HEK293T (cell line): ENCODE data around the gene METAP1D.
"Not testable (repeated sequence)": the region's sequence is repeated elsewhere in the genome, so short reads cannot be mapped to it uniquely, and the experiment has no call there.

ENCODE experiments used
- CTCF ChIA-PET: fragments of 350-600 bp; formaldehyde crosslinking; extraction: SDS; loops from one replicate; lab custom pipeline; 2021; ENCODE audit warnings: antibody characterized with exemption, inconsistent platforms; lab: Yijun Ruan, JAX
- POLR2A ChIA-PET: fragments of 350-600 bp; formaldehyde crosslinking; extraction: SDS; loops from one replicate; lab custom pipeline; 2020; ENCODE audit warnings: antibody characterized with exemption, inconsistent platforms; lab: Yijun Ruan, JAX
- DNase-seq: peaks from one replicate; pipeline ENCODE4 v3.0.0; 2012; ENCODE audit warnings: mixed read lengths; ENCODE audit errors: extremely low spot score
- ARNT ChIP-seq: fragments of 450-650 bp; IDR thresholded peaks from 2 replicates; pipeline ENCODE4 v1.6.1; 2017; ENCODE audit warnings: mild to moderate bottlenecking
- BHLHE40 ChIP-seq: fragments of 450-650 bp; IDR thresholded peaks from 2 replicates; pipeline ENCODE4 v1.6.1; 2016; ENCODE audit warnings: mild to moderate bottlenecking, moderate library complexity, borderline replicate concordance
- CTBP1 ChIP-seq: fragments of 450-650 bp; IDR thresholded peaks from 2 replicates; pipeline ENCODE4 v1.6.1; 2016; ENCODE audit warnings: borderline replicate concordance
- ELF4 ChIP-seq: fragments of 450-650 bp; IDR thresholded peaks from 2 replicates; pipeline ENCODE4 v1.6.1; 2017; ENCODE audit warnings: antibody characterized with exemption
- FOXA1 ChIP-seq: fragments of 450-650 bp; IDR thresholded peaks from 2 replicates; pipeline ENCODE4 v1.6.1; 2016; ENCODE audit warnings: mild to moderate bottlenecking
- FOXK2 ChIP-seq: fragments of 450-650 bp; IDR thresholded peaks from 2 replicates; pipeline ENCODE4 v1.6.1; 2016; ENCODE audit warnings: mild to moderate bottlenecking
- FOXM1 ChIP-seq: fragments of 450-650 bp; IDR thresholded peaks from 2 replicates; pipeline ENCODE4 v1.6.1; 2017; ENCODE audit warnings: mild to moderate bottlenecking, borderline replicate concordance
- HDGF ChIP-seq: fragments of 450-650 bp; IDR thresholded peaks from 2 replicates; pipeline ENCODE4 v1.6.1; 2017; ENCODE audit warnings: antibody characterized with exemption, borderline replicate concordance
- L3MBTL2 ChIP-seq: fragments of 450-650 bp; conservative IDR thresholded peaks from 2 replicates; pipeline ENCODE4 v1.6.1; 2016; ENCODE audit warnings: mild to moderate bottlenecking
- LEF1 ChIP-seq: fragments of 450-650 bp; IDR thresholded peaks from 2 replicates; pipeline ENCODE4 v1.6.1; 2017; ENCODE audit warnings: mild to moderate bottlenecking, borderline replicate concordance
- NFRKB ChIP-seq: fragments of 450-650 bp; IDR thresholded peaks from 2 replicates; pipeline ENCODE4 v1.6.1; 2016; ENCODE audit warnings: mild to moderate bottlenecking, moderate library complexity
- SP1 ChIP-seq: fragments of 450-650 bp; IDR thresholded peaks from 2 replicates; pipeline ENCODE4 v1.6.1; 2017
- SUZ12 ChIP-seq: fragments of 450-650 bp; IDR thresholded peaks from 2 replicates; pipeline ENCODE4 v1.6.1; 2016; ENCODE audit warnings: mild to moderate bottlenecking
- TARDBP ChIP-seq: fragments of 450-650 bp; IDR thresholded peaks from 2 replicates; pipeline ENCODE4 v1.6.1; 2016
- ZNF384 ChIP-seq: fragments of 450-650 bp; IDR thresholded peaks from 2 replicates; pipeline ENCODE4 v1.6.1; 2016
- TF ChIP-seq, protein P1 (sequence below): fragments of 450-650 bp; IDR thresholded peaks from 2 replicates; pipeline ENCODE4 v1.6.1; 2016

METAP1D gene

DNA sequence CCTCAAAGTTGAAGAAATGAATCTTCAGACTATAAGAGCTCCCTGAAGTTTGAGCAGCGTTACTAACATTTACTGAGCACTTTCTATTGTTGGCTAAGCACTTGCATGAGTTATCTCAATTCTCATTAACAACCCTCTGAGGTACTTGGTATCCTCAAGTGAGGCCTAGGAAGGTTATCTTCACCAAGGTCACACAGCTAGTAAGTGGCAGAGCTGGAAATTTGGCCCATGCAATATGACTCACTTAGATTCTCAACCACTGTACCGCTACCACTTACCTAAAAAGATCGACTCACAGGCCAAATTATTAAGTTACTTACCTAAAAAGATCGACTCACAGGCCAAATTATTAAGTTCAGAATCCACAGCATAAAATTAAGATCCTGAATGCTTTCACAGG, 8.7 kb upstream of the METAP1D start:
- TF ChIP-seq LEF1 (no peak), ZNF384 (no peak), FOXK2 (no peak), FOXA1 (no peak), HDGF (no peak), CTBP1 (no peak), L3MBTL2 (no peak), ARNT (no peak), BHLHE40 (no peak)
- no peak for DNase-seq
- ChIA-PET POLR2A (interaction anchor here (0.9 to 2.6 kb wide), 2 partner anchors 104 to 108 kb away, joined by 3 to 6 read pairs; no protein-coding TSS in a partner anchor), CTCF (no interaction called here)

DNA sequence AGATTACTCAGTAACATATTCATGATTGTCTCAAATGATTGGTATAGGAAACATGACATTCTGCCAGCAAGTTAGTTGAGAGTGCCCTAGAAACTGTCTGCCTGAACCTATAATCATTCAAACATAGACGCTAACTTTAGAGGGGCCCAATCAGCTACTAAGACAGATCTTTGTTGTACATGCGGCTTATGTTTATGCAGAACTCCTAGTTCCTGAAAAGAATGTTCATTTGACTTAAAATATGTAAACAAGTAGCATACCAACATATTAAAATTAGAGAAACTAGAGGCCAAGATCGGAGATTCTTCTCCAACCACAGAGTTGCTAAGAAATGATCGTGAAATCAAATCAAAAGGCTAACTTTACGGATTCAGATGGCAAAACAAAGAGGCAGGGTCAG, 4.2 kb upstream of the METAP1D start:
- no peak for DNase-seq
- ChIA-PET POLR2A (no interaction called here), CTCF (no interaction called here)
- TF ChIP-seq HDGF: no peak
- no peak for TF ChIP-seq TARDBP
- no peak for TF ChIP-seq BHLHE40
- no peak for TF ChIP-seq SUZ12
- no peak for TF ChIP-seq ELF4

DNA sequence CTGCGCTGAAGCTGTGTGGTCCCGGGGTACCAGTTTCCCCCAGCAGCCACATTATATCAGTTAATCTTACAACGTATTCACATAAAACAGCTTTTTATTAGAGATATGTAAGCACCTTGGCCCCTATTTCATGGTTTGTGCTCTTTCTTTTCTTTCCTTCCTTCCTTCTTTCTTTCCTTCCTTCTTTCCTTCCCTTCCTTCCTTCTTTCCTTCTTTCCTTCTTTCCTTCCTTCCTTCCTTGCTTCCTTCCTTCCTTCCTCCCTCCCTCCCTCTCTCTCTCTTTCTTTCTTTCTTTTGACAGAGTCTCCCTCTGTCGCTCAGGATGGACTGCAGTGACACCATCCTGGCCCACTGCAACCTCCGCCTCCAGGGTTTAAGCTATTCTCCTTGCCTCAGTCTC, 3.7 kb upstream of the METAP1D start:
- POLR2A ChIA-PET: interaction anchor here (0.7 to 1.1 kb wide), 2 partner anchors 90 to 100 kb away, joined by 3 read pairs; no protein-coding TSS in a partner anchor
- no peak for DNase-seq
- TF ChIP-seq, protein P1, sequence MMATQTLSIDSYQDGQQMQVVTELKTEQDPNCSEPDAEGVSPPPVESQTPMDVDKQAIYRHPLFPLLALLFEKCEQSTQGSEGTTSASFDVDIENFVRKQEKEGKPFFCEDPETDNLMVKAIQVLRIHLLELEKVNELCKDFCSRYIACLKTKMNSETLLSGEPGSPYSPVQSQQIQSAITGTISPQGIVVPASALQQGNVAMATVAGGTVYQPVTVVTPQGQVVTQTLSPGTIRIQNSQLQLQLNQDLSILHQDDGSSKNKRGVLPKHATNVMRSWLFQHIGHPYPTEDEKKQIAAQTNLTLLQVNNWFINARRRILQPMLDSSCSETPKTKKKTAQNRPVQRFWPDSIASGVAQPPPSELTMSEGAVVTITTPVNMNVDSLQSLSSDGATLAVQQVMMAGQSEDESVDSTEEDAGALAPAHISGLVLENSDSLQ: no peak
- TF ChIP-seq L3MBTL2: no peak
- TF ChIP-seq TARDBP: no peak
- TF ChIP-seq SP1: no peak
- no peak for TF ChIP-seq HDGF
- no peak for TF ChIP-seq NFRKB
- TF ChIP-seq LEF1: no peak
- CTCF ChIA-PET: no interaction called here

DNA sequence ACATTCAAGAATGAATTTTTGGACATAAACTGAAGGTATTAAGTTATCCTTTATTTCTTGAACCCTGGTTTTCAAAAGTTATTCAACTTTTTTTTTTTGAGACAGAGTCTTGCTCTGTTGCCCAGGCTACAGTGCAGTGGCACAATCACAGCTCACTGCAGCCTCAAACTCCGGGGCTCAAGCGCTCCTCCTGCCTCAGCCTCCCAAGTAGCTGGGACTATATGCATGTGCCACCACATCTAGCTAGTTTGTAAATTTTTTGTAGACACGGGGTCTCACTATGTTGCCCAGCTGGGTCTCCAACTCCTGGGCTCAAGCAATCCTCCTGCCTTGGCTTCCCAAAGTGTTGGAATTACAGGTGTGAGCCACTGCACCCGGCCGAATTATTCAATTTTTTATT, 2.7 kb upstream of the METAP1D start:
- DNase-seq, CTCF ChIA-PET: not testable (repeated sequence)
- POLR2A ChIA-PET: interaction anchor here (1.1 kb wide), 1 partner anchor 99 kb away, joined by 3 read pairs; no protein-coding TSS in a partner anchor

DNA sequence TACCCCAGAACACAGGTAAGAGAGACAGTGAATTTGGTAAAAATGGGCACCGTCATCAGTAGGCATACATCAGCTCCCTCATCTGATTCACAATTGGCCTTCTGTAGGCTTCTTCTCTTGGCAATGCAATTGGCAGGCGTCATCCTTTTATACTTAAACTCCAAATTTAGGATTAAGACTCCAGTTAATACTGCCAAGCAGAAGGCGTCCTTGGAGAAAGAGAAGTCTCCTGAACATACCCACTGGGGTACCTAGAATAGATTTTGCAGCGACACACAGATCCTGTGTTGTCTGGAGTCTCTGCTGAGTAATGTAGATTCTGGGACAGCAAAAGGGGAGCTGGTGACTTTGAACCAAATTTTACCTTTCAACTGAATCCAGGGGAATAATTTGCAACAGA, 592 bp upstream of the METAP1D start:
- ChIA-PET CTCF (no interaction called here), POLR2A (interaction anchor here (1.0 kb wide), 1 partner anchor 104 kb away, joined by 3 read pairs; the partner anchor contains the start of gene DLX2)
- TF ChIP-seq LEF1 (no peak), SP1 (no peak), FOXA1 (no peak), NFRKB (no peak), ARNT (no peak), TARDBP (no peak), L3MBTL2 (no peak), FOXK2 (no peak), ZNF384 (no peak), SUZ12 (no peak), CTBP1 (no peak), ELF4 (no peak), FOXM1 (no peak), HDGF (no peak), BHLHE40 (no peak)
- TF ChIP-seq, protein P1: no peak
- no peak for DNase-seq

DNA sequence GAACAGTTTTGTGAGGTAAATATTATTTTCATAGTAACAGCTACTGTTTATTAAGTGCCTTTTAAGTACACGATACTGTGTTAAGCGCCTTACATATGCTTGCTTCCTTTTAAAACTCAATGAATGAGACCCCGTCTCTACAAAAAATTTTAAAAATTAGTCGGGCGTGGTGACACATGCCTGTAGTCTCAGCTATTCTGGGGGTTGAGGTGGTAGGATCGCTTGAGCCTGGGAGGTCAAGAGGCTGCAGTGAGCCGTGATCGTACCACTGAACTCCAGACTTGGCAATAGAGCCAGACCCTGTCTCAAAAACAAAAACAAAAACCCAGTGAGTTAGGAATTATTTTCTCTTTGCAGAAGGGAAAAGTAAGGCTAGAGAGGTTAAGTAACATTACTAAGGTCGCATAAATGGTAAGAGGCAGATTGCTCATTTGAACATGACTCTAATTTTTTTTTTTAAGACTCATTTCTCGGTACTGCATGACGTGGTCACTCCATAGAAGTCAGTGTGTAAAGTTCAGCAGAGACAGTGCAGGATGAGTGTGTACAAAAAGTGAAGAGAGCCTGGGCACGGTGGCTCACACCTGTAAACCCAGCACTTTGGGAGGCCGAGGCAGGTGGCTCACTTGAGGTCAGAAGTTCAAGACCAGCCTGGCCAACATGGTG, 1.1 kb downstream of the METAP1D start:
- DNase-seq: no peak
- CTCF ChIA-PET: no interaction called here
- TF ChIP-seq CTBP1: no peak
- TF ChIP-seq FOXA1: no peak
- TF ChIP-seq, protein P1: no peak
- no peak for TF ChIP-seq ZNF384
- TF ChIP-seq FOXM1: no peak
- no peak for TF ChIP-seq TARDBP
- no peak for TF ChIP-seq ARNT
- no peak for TF ChIP-seq SUZ12
- TF ChIP-seq L3MBTL2: no peak
- no peak for TF ChIP-seq HDGF
- no peak for TF ChIP-seq ELF4
- no peak for TF ChIP-seq FOXK2
- TF ChIP-seq BHLHE40: no peak
- no peak for TF ChIP-seq NFRKB
- no peak for TF ChIP-seq SP1
- POLR2A ChIA-PET: interaction anchor here (1.2 to 1.6 kb wide), 2 partner anchors 52 to 84 kb away, joined by 6 read pairs; partner anchors contain the start of gene DLX1

DNA sequence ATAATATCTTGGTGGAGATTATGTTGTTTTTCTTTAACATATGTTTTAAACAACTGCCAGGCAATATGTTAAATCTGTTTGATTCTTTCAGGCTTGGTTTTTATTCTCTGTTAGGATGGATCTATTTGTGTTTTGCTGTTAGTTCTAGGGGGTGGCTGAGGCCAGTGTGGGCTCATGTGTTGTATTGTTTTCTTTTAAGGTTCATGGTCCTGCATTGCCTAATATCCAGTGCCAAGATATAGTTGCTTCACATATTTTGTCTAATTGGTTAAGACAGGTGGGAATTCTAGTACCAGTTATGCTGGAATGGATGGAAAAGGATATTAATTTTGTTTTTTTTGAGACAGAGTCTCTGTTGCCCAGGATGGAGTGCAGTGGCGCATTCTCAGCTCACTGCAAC, 7.6 kb downstream of the METAP1D start:
- DNase-seq: no peak
- ChIA-PET POLR2A (no interaction called here), CTCF (no interaction called here)
- TF ChIP-seq FOXK2: no peak
- no peak for TF ChIP-seq CTBP1
- TF ChIP-seq FOXM1: no peak
- TF ChIP-seq, protein P1: no peak
- no peak for TF ChIP-seq FOXA1
- TF ChIP-seq SP1: no peak
- TF ChIP-seq L3MBTL2: no peak
- TF ChIP-seq SUZ12: no peak
- TF ChIP-seq BHLHE40: no peak
- TF ChIP-seq ZNF384: no peak
